Skeletal muscle cell (primary cell): ENCODE data around the gene NR4A3.
A peak's percentile ranks its signal among the peaks of the same experiment; 100 is the strongest.
"Not testable (repeated sequence)": the region's sequence is repeated elsewhere in the genome, so short reads cannot be mapped to it uniquely, and the experiment has no call there.

Experiments used
- DNase-seq: peaks from one replicate; pipeline ENCODE4 v3.0.0-alpha.2; 2010; ENCODE audit warnings: low read depth
- H3K4me3 ChIP-seq: 2 replicates; pipeline ENCODE4 v1.5.1; 2011; ENCODE audit warnings: low read depth, mild to moderate bottlenecking, control low read depth, low read length, moderate library complexity

The NR4A3 gene

DNA sequence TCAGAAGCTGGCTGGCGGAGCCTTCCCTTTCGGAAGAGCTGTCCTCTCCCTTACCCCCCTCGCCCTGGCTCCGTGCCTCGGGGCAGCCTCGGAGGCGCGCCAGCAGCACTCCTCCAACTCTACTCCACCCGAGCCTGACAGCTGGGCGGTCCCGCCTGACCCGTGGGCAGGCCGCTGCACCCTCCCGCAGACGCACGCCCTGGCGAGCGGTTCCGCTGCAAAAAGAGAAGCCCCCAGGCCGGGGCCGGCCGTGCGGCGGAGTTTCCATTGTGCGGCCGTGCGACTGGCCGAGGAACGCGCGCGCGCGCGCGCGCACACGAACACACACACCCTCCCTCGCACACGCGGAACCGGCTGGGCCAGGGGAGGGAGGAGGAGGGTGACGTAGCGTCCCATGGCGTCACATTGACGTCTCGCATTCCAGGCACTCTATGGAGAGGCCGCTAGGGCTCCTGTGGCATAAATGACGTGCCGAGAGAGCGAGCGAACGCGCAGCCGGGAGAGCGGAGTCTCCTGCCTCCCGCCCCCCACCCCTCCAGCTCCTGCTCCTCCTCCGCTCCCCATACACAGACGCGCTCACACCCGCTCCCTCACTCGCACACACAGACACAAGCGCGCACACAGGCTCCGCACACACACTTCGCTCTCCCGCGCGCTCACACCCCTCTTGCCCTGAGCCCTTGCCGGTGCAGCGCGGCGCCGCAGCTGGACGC lies at the start of gene NR4A3:
NR4A3 (plus strand) TSS at position 490 of the 713 bp plus-strand sequence. CDS start 6,158 bp downstream, outside the sequence.
- H3K4me3 ChIP-seq = peak within 1 kb of the TSS; percentile 73
- DNase-seq = peak; percentile 93

DNA sequence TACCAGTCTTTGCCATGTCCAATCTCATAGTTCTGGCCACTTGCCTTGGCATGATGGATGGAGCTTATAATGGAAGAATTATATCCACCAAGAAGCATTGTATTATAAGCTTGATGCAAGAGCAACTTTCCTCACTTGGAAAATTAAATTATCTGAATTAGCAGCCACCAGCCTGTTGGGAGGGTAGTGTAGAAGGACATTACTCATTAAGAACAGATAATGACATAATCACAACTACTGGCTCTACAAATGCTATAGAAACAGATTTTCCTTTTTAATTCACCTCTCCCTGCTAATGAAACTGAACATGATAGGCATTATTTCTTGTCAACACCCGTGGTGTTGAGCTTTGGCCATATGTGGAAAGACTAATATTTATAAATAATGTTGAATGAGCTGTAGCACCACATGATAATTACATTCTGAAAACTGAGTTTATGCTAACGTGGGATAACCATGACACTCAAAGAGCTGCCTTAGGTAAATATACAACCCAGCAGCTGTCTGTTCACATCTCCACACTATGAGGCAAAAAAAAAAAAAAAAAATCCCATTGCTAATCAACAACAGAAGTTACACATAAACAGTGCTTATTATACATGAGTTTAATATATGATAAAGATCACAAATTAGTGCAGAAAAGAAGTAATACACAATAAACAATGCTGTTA lies 48.1 kb upstream of the NR4A3 start:
- H3K4me3 ChIP-seq = no peak overlapping the region
- no peak for DNase-seq

GRCh38 chr9:99778308-99778707 lies 43.4 kb upstream of the NR4A3 start:
- peak; percentile 68 for DNase-seq
- no peak overlapping the region for H3K4me3 ChIP-seq

- H3K4me3 ChIP-seq = no peak overlapping the region
- no peak for DNase-seq
These were observed 42.8 kb upstream of the NR4A3 start for GRCh38 chr9:99778836-99779235.

DNA sequence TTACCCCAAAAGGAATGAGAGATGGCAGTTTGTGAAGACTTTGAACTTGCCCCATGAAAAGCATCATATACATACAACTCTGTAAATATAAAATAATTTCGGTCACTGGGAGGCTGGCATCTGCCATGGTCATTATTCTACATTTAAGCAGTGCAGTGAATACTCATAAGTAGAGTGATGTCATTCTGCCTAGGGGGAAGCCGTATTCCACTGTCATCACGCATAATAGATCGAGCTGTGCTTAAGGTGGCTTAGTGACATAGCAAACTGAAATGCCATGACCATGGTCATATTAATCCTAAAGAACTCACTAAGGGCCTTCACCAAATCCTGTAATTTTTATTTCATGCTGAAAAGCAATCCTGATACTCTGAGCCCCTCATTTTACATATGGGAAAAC lies 42.4 kb upstream of the NR4A3 start:
- DNase-seq = no peak
- no peak overlapping the region for H3K4me3 ChIP-seq

DNA sequence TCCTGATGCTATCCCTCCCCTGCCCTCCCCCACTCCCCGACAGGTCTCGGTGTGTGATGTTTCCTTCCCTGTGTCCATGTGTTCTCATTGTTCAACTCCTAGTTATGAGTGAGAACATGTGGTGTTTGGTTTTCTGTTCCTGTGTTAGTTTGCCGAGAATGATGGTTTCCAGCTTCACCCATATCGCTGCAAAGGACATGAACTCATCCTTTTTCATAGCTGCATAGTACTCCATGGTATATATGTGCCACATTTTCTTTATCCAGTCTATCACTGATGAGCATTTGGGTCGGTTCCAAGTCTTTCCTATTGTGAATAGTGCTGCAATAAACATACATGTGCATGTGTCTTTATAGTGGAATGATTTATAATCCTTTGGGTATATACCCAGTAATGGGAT lies 39.3 kb upstream of the NR4A3 start:
- not testable (repeated sequence) for DNase-seq, H3K4me3 ChIP-seq

GRCh38 chr9:99782962-99783718 lies 38.5 kb upstream of the NR4A3 start:
- H3K4me3 ChIP-seq = no peak overlapping the region
- no peak for DNase-seq

DNA sequence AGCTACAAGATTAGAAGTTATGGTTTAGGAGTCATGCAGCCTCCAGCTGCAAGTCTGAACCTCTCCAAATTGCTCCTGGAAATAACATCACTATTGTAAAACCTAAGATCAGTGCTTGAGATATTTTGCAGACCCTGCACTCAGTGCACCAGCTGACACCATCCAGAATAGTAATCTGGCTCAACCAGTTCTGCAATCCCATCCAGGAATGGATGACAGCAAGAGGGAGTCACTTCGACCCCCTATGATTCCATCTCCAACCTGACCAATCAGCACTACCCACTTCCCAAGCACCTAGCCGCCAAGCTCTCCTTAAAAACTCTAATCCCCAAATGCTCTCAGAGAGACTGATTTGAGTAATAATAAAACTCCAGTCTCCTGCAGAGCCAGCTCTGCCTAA lies 37.9 kb upstream of the NR4A3 start:
- H3K4me3 ChIP-seq = no peak overlapping the region
- DNase-seq = no peak

DNA sequence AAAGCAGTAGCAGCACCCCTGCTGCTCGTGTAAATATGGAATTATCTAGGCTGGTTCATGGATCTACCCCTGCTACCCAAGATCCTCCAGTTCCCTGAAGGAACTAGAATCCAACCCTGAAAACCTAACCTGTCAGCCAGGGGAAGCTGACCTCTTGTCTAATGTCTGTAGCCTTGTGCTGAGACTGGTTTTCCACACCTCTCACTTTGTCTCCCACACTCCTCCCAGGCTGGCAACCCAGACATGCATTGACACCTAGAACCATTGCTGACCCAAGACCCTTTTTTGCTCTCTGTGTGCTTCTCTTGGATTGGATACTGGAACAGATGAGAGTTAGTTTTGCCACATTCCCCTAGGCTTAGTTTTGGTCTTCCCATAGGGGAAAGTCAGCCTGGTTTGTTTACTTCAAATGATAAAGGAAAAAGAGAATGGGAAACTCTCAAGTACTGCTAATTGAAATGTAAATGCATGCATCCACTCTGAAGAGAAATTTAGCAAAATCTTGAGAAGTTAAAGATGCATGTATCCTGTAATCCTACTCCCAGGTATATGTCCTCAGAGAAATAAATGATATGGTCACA lies 36.6 kb upstream of the NR4A3 start:
- H3K4me3 ChIP-seq = no peak overlapping the region
- DNase-seq = no peak

DNA sequence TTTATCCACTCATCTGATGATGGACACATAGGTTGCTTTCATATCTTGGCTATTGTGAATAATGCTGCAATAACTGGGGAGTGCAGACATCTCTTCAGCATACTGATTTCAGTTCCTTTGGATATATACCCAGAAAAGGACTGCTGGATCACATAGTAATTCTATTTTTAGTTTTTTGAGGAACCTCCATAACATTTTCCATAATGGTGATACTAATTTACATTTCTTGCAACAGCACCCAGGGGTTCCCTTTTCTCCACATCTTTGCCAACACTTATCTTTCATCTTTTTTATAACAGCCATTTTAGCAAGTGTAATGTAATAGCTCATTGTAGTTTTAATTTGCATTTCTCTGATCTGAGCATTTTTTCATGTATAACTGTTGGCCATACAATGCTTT lies 34.1 kb upstream of the NR4A3 start:
- no peak for DNase-seq
- no peak overlapping the region for H3K4me3 ChIP-seq

DNA sequence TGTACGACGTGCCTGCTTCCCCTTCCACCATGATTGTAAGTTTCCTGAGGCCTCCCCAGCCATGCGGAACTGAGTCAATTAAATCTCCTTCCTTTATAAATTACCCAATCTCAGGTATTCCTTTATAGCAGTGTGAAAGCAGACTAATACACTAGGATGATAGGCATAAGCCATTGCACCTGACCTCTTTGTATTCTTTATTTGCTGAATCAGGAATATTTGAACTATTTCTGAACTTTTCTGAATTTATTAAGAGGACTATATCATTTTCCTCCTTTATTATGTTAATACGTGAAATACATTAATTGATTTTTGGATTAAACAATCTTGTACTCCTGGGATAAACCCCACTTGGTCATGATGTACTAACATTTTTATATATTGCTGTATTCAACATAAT lies 28.2 kb upstream of the NR4A3 start:
- DNase-seq = no peak
- no peak overlapping the region for H3K4me3 ChIP-seq

DNA sequence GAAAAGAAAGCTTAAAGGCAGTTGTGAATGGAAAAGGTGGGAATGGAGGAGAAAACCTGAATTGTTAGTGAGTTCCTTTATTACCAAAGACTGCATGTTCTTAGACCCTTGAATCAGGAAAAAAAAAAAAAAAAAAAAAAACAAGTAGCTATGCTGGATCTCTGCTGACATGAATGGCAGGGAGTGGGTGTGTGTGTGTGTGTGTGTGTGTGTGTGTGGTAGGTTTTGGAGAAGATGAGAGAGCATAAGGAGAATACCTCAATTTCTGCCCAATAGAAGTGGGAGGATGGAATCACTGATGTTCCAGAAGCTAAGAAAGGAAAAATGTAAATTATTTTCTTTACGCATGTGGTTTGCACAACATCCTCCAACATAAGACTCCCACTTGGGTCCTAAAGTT lies 25.5 kb upstream of the NR4A3 start:
- no peak overlapping the region for H3K4me3 ChIP-seq
- DNase-seq = no peak

DNA sequence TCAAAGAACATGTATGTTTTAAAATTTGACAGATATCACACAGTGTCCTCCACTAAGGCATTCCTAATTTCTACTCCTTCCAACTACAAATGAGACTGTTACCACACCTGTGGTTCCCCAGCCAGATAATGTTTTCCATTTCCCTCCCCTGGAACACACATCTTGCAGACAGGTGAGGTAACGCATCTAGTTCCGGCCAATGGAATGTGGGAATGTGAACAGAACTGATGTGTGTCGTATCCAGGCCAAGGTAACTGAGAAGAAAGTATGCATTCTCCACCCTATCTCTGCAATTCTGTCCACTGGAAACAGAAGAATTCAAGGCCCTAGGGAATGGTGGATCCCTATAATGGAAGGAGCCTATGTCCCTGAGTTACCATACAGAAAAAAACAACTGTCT lies 19.9 kb upstream of the NR4A3 start:
- H3K4me3 ChIP-seq = no peak overlapping the region
- no peak for DNase-seq

- DNase-seq = no peak
- no peak overlapping the region for H3K4me3 ChIP-seq
These were observed 18.0 kb upstream of the NR4A3 start for GRCh38 chr9:99803694-99804093.

DNA sequence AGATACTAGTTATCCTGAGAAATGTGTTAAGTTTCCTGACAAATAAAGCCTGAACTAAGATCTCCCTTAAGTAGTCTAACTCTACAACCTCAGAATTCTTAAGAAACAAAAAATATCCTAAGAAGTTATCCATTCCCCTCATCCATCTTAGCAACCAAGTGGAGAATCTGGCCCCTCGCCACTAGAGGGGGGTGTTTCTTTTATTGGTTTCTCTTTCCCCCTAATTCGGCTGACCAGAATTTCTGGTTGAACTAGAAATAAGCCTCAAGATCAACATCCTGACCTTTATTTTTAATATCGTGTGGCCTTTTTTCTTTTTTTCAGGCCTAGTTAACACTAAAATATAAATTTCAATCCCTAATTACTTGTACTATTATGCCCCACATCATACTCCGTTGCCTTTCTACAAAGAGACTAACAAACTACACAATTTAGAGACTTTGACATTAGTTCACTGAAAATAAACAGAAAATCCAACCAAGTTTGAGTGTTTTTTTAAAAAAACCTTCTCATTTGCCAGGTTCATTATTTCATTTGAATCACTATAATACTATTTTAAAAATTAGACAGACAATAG lies 14.3 kb upstream of the NR4A3 start:
- DNase-seq = no peak
- H3K4me3 ChIP-seq = no peak overlapping the region

- H3K4me3 ChIP-seq = no peak overlapping the region
- DNase-seq = no peak
These were observed 13.7 kb upstream of the NR4A3 start for GRCh38 chr9:99807956-99808355.

DNA sequence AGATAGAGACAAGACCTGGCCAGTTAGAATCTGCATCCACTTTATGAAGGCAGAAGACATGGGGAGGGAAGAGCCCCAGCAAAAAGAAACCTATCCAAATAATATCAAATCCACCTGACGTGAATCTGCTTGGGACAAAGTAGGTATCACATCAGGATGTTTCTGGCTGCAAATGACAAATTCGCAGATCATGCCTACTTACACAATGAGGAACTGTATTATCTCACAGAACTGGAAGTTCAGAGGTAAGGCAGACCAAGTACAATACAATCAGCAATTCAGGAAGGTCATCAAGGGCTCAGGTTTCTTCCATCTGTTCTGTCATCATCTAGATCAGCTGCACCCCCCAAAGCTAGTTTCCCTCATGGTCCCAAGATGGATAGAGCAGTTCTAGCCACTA lies 13.2 kb upstream of the NR4A3 start:
- H3K4me3 ChIP-seq = no peak overlapping the region
- DNase-seq = no peak

- no peak for DNase-seq
- no peak overlapping the region for H3K4me3 ChIP-seq
These were observed 11.9 kb upstream of the NR4A3 start for GRCh38 chr9:99809586-99810319.

DNA sequence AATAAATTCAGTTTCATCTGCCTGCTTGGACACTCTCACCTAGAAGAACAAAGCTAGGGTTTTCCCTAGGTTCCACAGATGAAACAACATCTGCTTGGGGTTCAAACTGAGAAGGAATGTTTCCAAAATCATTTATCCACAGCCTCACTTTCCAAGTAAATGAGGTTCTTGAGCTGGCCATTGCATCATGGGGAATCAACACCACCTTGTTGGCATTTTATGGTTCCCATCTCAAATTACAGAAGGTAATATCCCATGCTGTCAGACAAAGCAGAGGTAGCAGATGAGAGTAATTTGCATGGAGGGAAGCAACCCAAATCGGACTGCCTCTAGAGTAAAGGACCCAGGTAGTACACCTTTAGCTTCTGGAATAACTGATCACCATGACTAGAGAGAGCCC lies 10.5 kb upstream of the NR4A3 start:
- no peak overlapping the region for H3K4me3 ChIP-seq
- DNase-seq = no peak
